HG03575 (cell line): ENCODE results near the gene SLC34A3.

ENCODE experiments used
- ATAC-seq: cut with Tn5 transposase; IDR thresholded peaks from one replicate; pipeline ENCODE4 v1.9.1; 2021; ENCODE audit not compliant: unreplicated experiment, insufficient number of reproducible peaks, low FRiP score; ENCODE audit errors: extremely low read depth

SLC34A3 gene

GRCh38 chr9:137226338-137227053, 4.2 kb upstream of the SLC34A3 start:
- ATAC-seq: no peak

GRCh38 chr9:137227054-137227852, 3.4 kb upstream of the SLC34A3 start, which contains the start of gene RNF224:
Gene RNF224, plus strand, starts transcription at chr9:137227502. Its CDS starts 834 bp downstream, at chr9:137228336.
- ATAC-seq: no peak

GRCh38 chr9:137227853-137228505, 2.7 kb upstream of the SLC34A3 start:
- no peak for ATAC-seq

- no peak for ATAC-seq
Measured at GRCh38 chr9:137228506-137228967, 2.2 kb upstream of the SLC34A3 start.

- ATAC-seq: no peak
Measured at GRCh38 chr9:137228968-137229896, 1.5 kb upstream of the SLC34A3 start.

GRCh38 chr9:137229903-137230704, 597 bp upstream of the SLC34A3 start:
- ATAC-seq: no peak

GRCh38 chr9:137231372-137232039, 805 bp downstream of the SLC34A3 start:
- no peak for ATAC-seq

- ATAC-seq: no peak
Measured at GRCh38 chr9:137232101-137232500, 1.4 kb downstream of the SLC34A3 start.

GRCh38 chr9:137232510-137232909, 1.8 kb downstream of the SLC34A3 start:
- ATAC-seq: no peak

- no peak for ATAC-seq
Measured at GRCh38 chr9:137233143-137233980, 2.7 kb downstream of the SLC34A3 start.

GRCh38 chr9:137234055-137234697, 3.5 kb downstream of the SLC34A3 start:
- no peak for ATAC-seq

- ATAC-seq: no peak
Measured at GRCh38 chr9:137234758-137235423, 4.2 kb downstream of the SLC34A3 start.

- no peak for ATAC-seq
Measured at GRCh38 chr9:137235424-137236237, 4.9 kb downstream of the SLC34A3 start.

GRCh38 chr9:137236238-137236935, 5.7 kb downstream of the SLC34A3 start:
- ATAC-seq: no peak
